NT2/D1 (cell line): ENCODE data around the gene PCDHA1.

Experiments
- YY1 ChIP-seq: IDR thresholded peaks from 2 replicates; pipeline ENCODE4 v1.6.1; 2011; ENCODE audit not compliant: insufficient read length, insufficient read depth
- ZNF274 ChIP-seq: IDR thresholded peaks from 2 replicates; pipeline ENCODE4 v1.6.1; 2011; ENCODE audit warnings: mild to moderate bottlenecking, low read depth, low read length

DNA sequence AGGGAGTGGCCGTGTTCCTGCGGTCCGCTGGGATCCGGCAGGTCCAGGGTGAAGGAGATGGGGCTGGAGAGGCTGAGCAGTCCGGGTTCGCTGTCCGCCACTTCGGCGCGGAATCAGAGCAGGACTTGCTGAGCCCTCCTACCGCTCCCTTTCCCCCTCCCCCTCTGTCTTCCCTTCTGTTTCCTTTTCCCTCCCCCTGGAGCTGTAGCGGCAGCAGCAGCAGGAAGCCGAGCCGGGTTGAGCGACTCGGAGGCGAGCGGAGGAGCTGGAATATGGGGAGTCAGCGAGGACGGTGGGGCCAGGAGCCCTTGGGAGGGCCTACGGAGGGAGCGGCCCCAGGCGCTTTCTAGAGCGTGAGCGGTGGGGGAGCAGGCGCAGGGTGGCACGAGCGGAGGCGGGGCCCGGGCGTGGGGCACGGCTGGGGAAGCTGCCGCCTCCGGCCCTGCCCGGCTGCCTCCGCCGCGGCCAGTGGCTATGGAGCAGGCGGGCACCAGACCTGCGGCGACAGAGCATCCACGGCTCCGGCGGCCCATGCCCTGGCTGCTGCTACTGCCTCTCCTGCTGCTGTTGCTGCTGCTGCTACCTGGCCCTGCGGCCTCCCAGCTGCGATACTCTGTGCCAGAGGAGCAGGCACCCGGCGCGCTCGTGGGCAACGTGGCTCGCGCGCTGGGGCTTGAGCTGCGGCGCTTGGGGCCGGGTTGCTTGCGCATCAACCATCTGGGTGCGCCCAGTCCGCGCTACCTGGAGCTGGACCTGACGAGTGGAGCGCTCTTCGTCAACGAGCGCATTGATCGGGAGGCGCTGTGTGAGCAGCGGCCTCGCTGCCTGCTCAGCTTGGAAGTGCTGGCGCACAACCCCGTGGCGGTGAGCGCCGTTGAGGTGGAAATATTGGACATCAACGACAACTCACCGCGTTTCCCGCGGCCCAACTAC, 180.6 kb downstream of the PCDHA1 start, which contains the start of gene PCDHAC2:
- TF ChIP-seq YY1 (no peak), ZNF274 (no peak)
